GM21723 (cell line): ENCODE results near the gene BICC1.

Experiments
- ATAC-seq: cut with Tn5 transposase; IDR thresholded peaks from one replicate; pipeline ENCODE4 v1.9.1; 2021; ENCODE audit warnings: mild to moderate bottlenecking, moderate library complexity; ENCODE audit not compliant: unreplicated experiment

The BICC1 gene

GRCh38 chr10:58813573-58813972 is 300.9 kb downstream of the BICC1 start:
- no peak for ATAC-seq

- no peak for ATAC-seq
Measured at GRCh38 chr10:58817201-58817846, 304.7 kb downstream of the BICC1 start.

- ATAC-seq: no peak
Measured at GRCh38 chr10:58818900-58819299, 306.2 kb downstream of the BICC1 start.

GRCh38 chr10:58820386-58820785 is 307.7 kb downstream of the BICC1 start:
- ATAC-seq: no peak

- ATAC-seq: no peak
Measured at GRCh38 chr10:58820861-58821751, 308.4 kb downstream of the BICC1 start.

GRCh38 chr10:58821752-58822056 is 309.0 kb downstream of the BICC1 start:
- ATAC-seq: no peak

GRCh38 chr10:58823983-58824382 is 311.3 kb downstream of the BICC1 start:
- no peak for ATAC-seq

- no peak for ATAC-seq
Measured at GRCh38 chr10:58824396-58824795, 311.7 kb downstream of the BICC1 start.

- no peak for ATAC-seq
Measured at GRCh38 chr10:58826694-58827093, 314.0 kb downstream of the BICC1 start.

- ATAC-seq: no peak
Measured at GRCh38 chr10:58827381-58827780, 314.7 kb downstream of the BICC1 start.

- no peak for ATAC-seq
Measured at GRCh38 chr10:58829839-58830238, 317.2 kb downstream of the BICC1 start.

GRCh38 chr10:58830697-58831096 is 318.0 kb downstream of the BICC1 start:
- no peak for ATAC-seq

- ATAC-seq: no peak
Measured at GRCh38 chr10:58833771-58834561, 321.3 kb downstream of the BICC1 start.

GRCh38 chr10:58836176-58836700 is 323.6 kb downstream of the BICC1 start:
- no peak for ATAC-seq

GRCh38 chr10:58836991-58837575 is 324.4 kb downstream of the BICC1 start:
- no peak for ATAC-seq

- ATAC-seq: no peak
Measured at GRCh38 chr10:58837826-58838225, 325.2 kb downstream of the BICC1 start.

GRCh38 chr10:58838561-58839208 is 326.0 kb downstream of the BICC1 start:
- ATAC-seq: no peak

- no peak for ATAC-seq
Measured at GRCh38 chr10:58839771-58840170, 327.1 kb downstream of the BICC1 start.

- no peak for ATAC-seq
Measured at GRCh38 chr10:58840840-58841435, 328.3 kb downstream of the BICC1 start.

- no peak for ATAC-seq
Measured at GRCh38 chr10:58842860-58843376, 330.2 kb downstream of the BICC1 start.
